ENCODE measurements around the gene LRRC23. TPM values are rescaled to one million over a fixed set of nuclear protein-coding genes. Genes with fewer than 3 reads are reported as not detected.
"Not testable (repeated sequence)": the region's sequence is repeated elsewhere in the genome, so short reads cannot be mapped to it uniquely, and the experiment has no call there.

The LRRC23 gene
- total RNA-seq, 4 donors from 2014 or later = 8.8 to 16.6 (median 13.6) TPM

DNA sequence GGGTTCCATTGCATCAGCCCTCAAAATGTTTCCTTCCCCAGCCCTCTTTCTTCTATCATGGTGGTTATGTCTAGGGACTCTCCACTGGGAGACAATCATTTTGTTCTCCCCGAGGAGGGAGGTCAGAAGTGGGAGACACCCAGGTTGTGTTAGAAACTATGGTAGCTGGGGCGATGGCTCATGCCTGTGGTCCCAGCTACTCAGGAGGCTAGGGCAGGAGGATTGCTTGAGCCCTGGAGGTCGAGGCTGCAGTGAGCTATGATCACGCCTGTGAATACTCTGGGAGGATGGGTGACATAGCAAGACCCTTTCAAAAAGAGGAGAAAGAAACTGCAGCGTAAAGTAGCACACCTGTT, 13.0 kb upstream of the LRRC23 start:
- no peaks in the 10 kb centered on the region for H3K36me3 ChIP-seq
- no peaks in the 10 kb centered on the region for H3K9me3 ChIP-seq
- no peak for ATAC-seq
- H3K4me3 ChIP-seq = peak overlapping the region; percentile 47 to 54
- TF ChIP-seq POLR2AphosphoS5 (IDR thresholded peaks at IDR 0.05) (no peak), EP300 (IDR thresholded peaks at IDR 0.05) (no peak), POLR2A (IDR thresholded peaks at IDR 0.05) (no peak)
- TF ChIP-seq, protein P1, sequence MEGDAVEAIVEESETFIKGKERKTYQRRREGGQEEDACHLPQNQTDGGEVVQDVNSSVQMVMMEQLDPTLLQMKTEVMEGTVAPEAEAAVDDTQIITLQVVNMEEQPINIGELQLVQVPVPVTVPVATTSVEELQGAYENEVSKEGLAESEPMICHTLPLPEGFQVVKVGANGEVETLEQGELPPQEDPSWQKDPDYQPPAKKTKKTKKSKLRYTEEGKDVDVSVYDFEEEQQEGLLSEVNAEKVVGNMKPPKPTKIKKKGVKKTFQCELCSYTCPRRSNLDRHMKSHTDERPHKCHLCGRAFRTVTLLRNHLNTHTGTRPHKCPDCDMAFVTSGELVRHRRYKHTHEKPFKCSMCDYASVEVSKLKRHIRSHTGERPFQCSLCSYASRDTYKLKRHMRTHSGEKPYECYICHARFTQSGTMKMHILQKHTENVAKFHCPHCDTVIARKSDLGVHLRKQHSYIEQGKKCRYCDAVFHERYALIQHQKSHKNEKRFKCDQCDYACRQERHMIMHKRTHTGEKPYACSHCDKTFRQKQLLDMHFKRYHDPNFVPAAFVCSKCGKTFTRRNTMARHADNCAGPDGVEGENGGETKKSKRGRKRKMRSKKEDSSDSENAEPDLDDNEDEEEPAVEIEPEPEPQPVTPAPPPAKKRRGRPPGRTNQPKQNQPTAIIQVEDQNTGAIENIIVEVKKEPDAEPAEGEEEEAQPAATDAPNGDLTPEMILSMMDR (IDR thresholded peaks at IDR 0.05) = no peak
- peak overlapping the region; percentile 82 to 93 (median 91) for H3K27ac ChIP-seq
- 82 to 92% methylated on average over 4 to 5 of the region's 5 CpGs for WGBS, 2 donors (ENCODE audit: low coverage in 1 of 2)
- H3K4me1 ChIP-seq = peaks cover 0 to 19% (median 4%) of the 10 kb centered on the region in 3 donors
- no peaks in the 10 kb centered on the region for H3K27me3 ChIP-seq

DNA sequence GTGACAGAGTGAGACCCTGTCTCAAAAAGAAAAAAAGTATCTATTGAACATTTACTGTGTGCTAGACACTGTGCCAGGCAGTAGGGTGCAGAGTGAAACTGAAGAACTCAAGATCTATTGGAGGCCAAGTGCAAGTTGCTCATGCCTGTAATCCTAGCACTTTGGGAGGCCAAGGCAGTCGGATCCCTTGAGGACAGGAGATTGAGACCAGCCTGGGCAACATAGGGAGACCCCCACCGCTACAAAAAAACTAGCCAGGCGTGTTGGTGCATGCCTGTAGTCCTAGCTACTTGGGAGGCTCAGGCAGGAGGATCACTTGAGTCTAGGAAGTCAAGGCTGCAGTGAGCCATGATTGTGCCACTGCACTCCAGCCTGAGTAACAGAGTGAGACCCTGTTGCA, 11.9 kb upstream of the LRRC23 start:
- H3K36me3 ChIP-seq, H3K27ac ChIP-seq, H3K9me3 ChIP-seq, ATAC-seq, H3K4me3 ChIP-seq, H3K27me3 ChIP-seq: not testable (repeated sequence)
- H3K4me1 ChIP-seq = peaks cover 0 to 19% (median 4%) of the 10 kb centered on the region in 3 donors
- WGBS, 2 donors (ENCODE audit: low coverage in 1 of 2) = 80 to 84% methylated on average over 1 to 3 of the region's 3 CpGs

DNA sequence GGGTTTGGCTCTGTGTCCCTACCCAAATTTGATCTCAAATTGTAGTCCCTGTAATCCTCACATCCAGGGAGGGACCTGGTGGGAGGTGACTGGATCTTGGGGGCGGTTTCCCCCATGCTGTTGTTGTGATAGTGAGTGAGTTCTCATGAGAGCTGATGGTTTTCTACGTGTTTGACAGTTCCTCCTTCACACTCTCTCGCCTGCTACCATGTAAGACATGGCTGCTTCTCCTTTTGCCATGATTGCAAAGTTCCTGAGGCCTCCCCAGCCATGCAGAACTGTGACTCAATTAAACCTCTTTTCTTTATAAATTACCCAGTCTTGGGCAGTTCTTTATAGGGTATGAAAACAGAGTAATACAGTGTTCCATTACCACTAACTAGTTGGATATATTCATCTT, 10.3 kb upstream of the LRRC23 start:
- no peaks in the 10 kb centered on the region for H3K27me3 ChIP-seq
- no peaks in the 10 kb centered on the region for H3K36me3 ChIP-seq
- TF ChIP-seq EP300 (IDR thresholded peaks at IDR 0.05) = no peak
- no peak overlapping the region for H3K4me3 ChIP-seq
- WGBS, 2 donors (ENCODE audit: low coverage in 1 of 2) = 71 to 88% methylated on average over 2 to 3 of the region's 3 CpGs
- H3K9me3 ChIP-seq = no peaks in the 10 kb centered on the region
- peaks cover 0 to 19% (median 4%) of the 10 kb centered on the region in 3 donors for H3K4me1 ChIP-seq
- no peak overlapping the region for H3K27ac ChIP-seq
- no peak for ATAC-seq

DNA sequence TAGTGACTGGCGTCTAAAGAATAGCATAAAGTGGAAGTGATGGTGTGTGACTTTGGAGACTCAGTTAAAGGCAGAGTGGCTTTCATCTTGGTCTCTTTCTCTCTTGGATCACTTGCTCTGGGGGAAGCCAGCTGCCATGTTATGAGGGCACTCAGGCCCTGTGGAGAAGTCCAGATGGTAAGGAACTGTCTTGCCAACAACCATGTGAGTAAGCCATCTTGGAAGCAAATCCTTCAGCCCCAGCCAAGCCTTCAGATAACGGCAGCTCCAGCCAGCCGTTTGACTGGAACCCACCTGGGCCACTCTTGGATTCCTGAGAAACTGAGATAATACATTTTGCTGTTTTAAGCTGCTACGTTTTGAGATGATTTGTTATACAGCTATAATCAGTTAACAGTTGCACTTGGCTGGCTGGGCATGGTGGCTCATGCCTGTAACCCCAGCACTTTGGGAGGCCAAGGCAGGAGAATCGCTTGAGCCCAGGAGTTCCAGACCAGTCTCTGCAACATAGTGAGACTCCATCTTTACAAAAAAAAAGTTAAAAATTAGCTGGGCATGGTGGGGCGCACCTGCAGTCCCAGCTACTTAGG, 7.7 kb upstream of the LRRC23 start:
- WGBS, 2 donors (ENCODE audit: low coverage in 1 of 2) = 57 to 75% methylated on average over 4 to 5 of the region's 6 CpGs
- no peak for ATAC-seq
- H3K4me3 ChIP-seq = no peak overlapping the region
- no peak for TF ChIP-seq EP300 (IDR thresholded peaks at IDR 0.05)
- TF ChIP-seq, protein P1 (IDR thresholded peaks at IDR 0.05) = no peak
- no peak for TF ChIP-seq POLR2A (IDR thresholded peaks at IDR 0.05)
- TF ChIP-seq POLR2AphosphoS5 (IDR thresholded peaks at IDR 0.05) = no peak
- H3K27me3 ChIP-seq = no peaks in the 10 kb centered on the region
- H3K9me3 ChIP-seq = no peaks in the 10 kb centered on the region
- H3K27ac ChIP-seq = no peak overlapping the region
- no peaks in the 10 kb centered on the region for H3K36me3 ChIP-seq
- peaks cover 0 to 3% (median 0%) of the 10 kb centered on the region in 3 donors for H3K4me1 ChIP-seq

DNA sequence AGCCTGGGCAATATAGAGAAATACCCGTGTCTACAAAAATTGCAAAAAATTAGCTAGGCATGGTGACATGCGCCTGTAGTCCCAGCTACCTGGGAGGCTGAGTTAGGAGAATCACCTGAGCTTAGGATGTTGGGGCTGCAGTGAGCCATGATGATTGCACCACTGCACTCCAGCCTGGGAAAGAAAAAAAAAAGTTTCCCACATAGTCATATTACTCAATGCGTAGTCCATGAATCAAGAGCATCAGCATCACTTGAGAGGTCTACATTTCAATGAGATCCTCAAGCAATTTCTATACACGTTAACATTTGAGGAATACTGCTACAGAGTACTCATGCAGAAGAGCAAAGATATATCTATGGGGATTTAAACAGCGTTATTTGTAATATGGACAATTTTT, 5.2 kb upstream of the LRRC23 start:
- H3K4me3 ChIP-seq = no peak overlapping the region
- H3K27me3 ChIP-seq = no peaks in the 10 kb centered on the region
- TF ChIP-seq EP300 (IDR thresholded peaks at IDR 0.05) = no peak
- TF ChIP-seq POLR2AphosphoS5 (IDR thresholded peaks at IDR 0.05) = no peak
- TF ChIP-seq, protein P1 (IDR thresholded peaks at IDR 0.05) = no peak
- TF ChIP-seq POLR2A (IDR thresholded peaks at IDR 0.05) = no peak
- H3K27ac ChIP-seq = no peak overlapping the region
- no peak for ATAC-seq
- H3K9me3 ChIP-seq = no peaks in the 10 kb centered on the region
- H3K4me1 ChIP-seq = peaks cover 0 to 6% (median 3%) of the 10 kb centered on the region in 3 donors
- 68 to 81% methylated on average over 3 of the region's 5 CpGs for WGBS, 2 donors (ENCODE audit: low coverage in 1 of 2)
- no peaks in the 10 kb centered on the region for H3K36me3 ChIP-seq

DNA sequence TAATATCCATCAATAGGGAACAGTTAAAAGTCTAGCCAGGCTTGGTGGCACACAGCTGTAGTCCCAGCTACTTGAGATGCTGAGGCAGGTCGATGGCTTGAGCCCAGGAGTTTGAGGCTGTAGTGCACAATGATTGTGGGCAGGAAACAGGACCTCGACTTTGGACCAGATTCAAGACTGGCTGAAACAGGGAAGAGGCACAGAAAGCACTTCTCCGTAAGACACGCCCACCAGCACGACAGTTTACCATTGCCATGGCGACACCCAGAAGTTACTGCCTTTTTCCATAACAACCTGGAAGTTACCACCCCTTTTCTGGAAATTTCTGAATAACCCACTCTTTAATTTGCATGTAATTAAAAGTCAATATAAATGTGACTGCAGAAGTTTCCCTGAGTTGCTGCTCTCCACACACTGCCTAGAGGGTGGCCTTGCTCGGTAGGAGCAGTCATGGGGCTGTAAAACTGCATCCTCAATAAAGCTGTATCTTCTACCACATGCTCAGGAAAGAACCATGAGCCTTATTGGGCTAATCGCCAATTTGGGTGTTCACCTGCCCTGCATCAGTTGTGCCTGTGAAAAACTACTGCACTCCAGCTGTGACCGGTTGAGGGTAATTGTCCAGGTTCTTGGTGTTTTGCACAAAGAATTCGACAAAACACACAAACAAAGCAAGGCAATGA, 4.6 kb upstream of the LRRC23 start:
- no peak for ATAC-seq
- WGBS, 2 donors (ENCODE audit: low coverage in 1 of 2) = 43 to 58% methylated on average over 8 of the region's 10 CpGs
- no peaks in the 10 kb centered on the region for H3K9me3 ChIP-seq
- H3K36me3 ChIP-seq = no peaks in the 10 kb centered on the region
- no peak overlapping the region for H3K27ac ChIP-seq
- H3K4me1 ChIP-seq = peaks cover 0 to 8% (median 3%) of the 10 kb centered on the region in 3 donors
- TF ChIP-seq EP300 (IDR thresholded peaks at IDR 0.05) (no peak), POLR2A (IDR thresholded peaks at IDR 0.05) (no peak), POLR2AphosphoS5 (IDR thresholded peaks at IDR 0.05) (no peak)
- TF ChIP-seq, protein P1 (IDR thresholded peaks at IDR 0.05) = no peak
- H3K27me3 ChIP-seq = no peaks in the 10 kb centered on the region
- H3K4me3 ChIP-seq = no peak overlapping the region
